Daoy (cell line): Measurements from ENCODE around the gene LENEP. TPM values are rescaled to one million over a fixed set of nuclear protein-coding genes. Genes with fewer than 3 reads are reported as not detected.
"Not testable (repeated sequence)": the region's sequence is repeated elsewhere in the genome, so short reads cannot be mapped to it uniquely, and the experiment has no call there.

Experiments used
- DNase-seq: peaks from one replicate; pipeline ENCODE4 v3.0.0-alpha.2; 2015; ENCODE audit warnings: low read depth
- total RNA-seq: library from RNA; depleted of rRNA; stranded (reverse); fragments of >200 nt; shearing (Covaris generic); gene quantifications from 2 replicates; pipeline ENCODE4 v1.2.3, GENCODE V29; 2014

LENEP gene
- total RNA-seq, 1 experiment from 2014 or later: not detected

- DNase-seq: peak; percentile 98
These were observed 18.5 kb upstream of the LENEP start for GRCh38 chr1:154974808-154975408.

GRCh38 chr1:154975409-154976059 is 17.9 kb upstream of the LENEP start:
- peak; percentile 63 for DNase-seq

GRCh38 chr1:154977762-154978161 is 15.6 kb upstream of the LENEP start:
- not testable (repeated sequence) for DNase-seq

GRCh38 chr1:154978360-154978759 is 15.0 kb upstream of the LENEP start:
- no peak for DNase-seq

- no peak for DNase-seq
These were observed 11.0 kb upstream of the LENEP start for GRCh38 chr1:154982341-154982740.

- peak; percentile 99 for DNase-seq
These were observed 10.3 kb upstream of the LENEP start, which contains the start of gene FLAD1 for GRCh38 chr1:154982897-154983648. TSS of gene FLAD1 (plus strand) at chr1:154983344. CDS start at chr1:154983695, 351 bp downstream.

- no peak for DNase-seq
These were observed 9.5 kb upstream of the LENEP start for GRCh38 chr1:154983776-154984466.

GRCh38 chr1:154986736-154987135 is 6.7 kb upstream of the LENEP start:
- not testable (repeated sequence) for DNase-seq

GRCh38 chr1:154987326-154987725 is 6.1 kb upstream of the LENEP start:
- no peak for DNase-seq

GRCh38 chr1:154988058-154988954 is 5.1 kb upstream of the LENEP start:
- DNase-seq: no peak

- DNase-seq: no peak
These were observed 4.1 kb upstream of the LENEP start for GRCh38 chr1:154989195-154989860.

GRCh38 chr1:154990276-154990675 is 3.1 kb upstream of the LENEP start:
- DNase-seq: no peak

GRCh38 chr1:154992721-154993571 is 440 bp upstream of the LENEP start:
- peak; percentile 62 for DNase-seq

- no peak for DNase-seq
These were observed 842 bp downstream of the LENEP start for GRCh38 chr1:154994269-154994587.

- no peak for DNase-seq
These were observed 1.2 kb downstream of the LENEP start for GRCh38 chr1:154994591-154994990.

- peak; percentile 65 for DNase-seq
These were observed 2.1 kb downstream of the LENEP start for GRCh38 chr1:154995301-154995983.

- DNase-seq: no peak
These were observed 3.7 kb downstream of the LENEP start for GRCh38 chr1:154996966-154997701.

- no peak for DNase-seq
These were observed 4.9 kb downstream of the LENEP start for GRCh38 chr1:154998201-154998780.
